ENCODE measurements around the gene MED26.
"Not testable (repeated sequence)": the region's sequence is repeated elsewhere in the genome, so short reads cannot be mapped to it uniquely, and the experiment has no call there.

DNA sequence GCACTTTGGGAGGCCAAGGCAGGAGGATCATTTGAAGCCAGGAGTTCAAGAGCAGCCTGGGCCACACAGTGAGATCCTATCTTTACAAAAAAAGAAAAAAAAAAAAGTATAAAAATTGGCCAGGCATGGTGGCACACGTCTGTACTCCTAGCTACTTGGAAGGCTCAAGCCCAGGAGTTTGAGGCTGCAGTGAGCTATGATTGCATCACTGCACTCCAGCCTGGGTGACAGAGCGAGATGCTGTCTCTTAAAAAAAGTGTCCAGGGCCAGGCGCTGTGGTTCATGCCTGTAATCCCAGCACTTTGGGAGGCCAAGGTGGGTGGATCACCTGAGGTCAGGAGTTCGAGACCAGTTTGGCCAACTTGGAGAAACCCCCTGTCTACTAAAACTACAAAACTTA lies 45.8 kb upstream of the MED26 start:
- TF ChIP-seq, protein P1, sequence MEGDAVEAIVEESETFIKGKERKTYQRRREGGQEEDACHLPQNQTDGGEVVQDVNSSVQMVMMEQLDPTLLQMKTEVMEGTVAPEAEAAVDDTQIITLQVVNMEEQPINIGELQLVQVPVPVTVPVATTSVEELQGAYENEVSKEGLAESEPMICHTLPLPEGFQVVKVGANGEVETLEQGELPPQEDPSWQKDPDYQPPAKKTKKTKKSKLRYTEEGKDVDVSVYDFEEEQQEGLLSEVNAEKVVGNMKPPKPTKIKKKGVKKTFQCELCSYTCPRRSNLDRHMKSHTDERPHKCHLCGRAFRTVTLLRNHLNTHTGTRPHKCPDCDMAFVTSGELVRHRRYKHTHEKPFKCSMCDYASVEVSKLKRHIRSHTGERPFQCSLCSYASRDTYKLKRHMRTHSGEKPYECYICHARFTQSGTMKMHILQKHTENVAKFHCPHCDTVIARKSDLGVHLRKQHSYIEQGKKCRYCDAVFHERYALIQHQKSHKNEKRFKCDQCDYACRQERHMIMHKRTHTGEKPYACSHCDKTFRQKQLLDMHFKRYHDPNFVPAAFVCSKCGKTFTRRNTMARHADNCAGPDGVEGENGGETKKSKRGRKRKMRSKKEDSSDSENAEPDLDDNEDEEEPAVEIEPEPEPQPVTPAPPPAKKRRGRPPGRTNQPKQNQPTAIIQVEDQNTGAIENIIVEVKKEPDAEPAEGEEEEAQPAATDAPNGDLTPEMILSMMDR (IDR thresholded peaks at IDR 0.05; ENCODE audit: borderline replicate concordance, extremely low read depth, low read length, poor library complexity, severe bottlenecking) = not testable (repeated sequence)
- TF ChIP-seq EZH2 (IDR thresholded peaks at IDR 0.05; ENCODE audit: borderline replicate concordance, low read depth, low read length, severe bottlenecking) = not testable (repeated sequence)
